Right renal pelvis (tissue), 4 donors: Measurements from ENCODE around the gene LPCAT1. TPM values are rescaled to one million over a fixed set of nuclear protein-coding genes. Genes with fewer than 3 reads are reported as not detected.
A peak's percentile ranks its signal among the peaks of the same experiment; 100 is the strongest.
"Not testable (repeated sequence)": the region's sequence is repeated elsewhere in the genome, so short reads cannot be mapped to it uniquely, and the experiment has no call there.

Source experiments
- DNase-seq, 4 donors: peaks; one replicate each; pipeline ENCODE4 v3.0.0-alpha.2; 2013; ENCODE audit warnings: low read depth in 4 of 4, low spot score in 3 of 4, missing footprints in 1 of 4
- polyA plus RNA-seq, 4 donors: library from polyadenylated mRNA; unstranded; fragments of 120-200 nt; gene quantifications; one replicate each; pipeline ENCODE4 v1.2.1, GENCODE V29; 2013; ENCODE audit not compliant: insufficient read length in 4 of 4

Gene LPCAT1
- 10 to 100 TPM; 40.9 to 49.8 (median 46.1) TPM for polyA plus RNA-seq

- DNase-seq: peak; percentile 45 to 59 (median 51)
These were observed at the start of gene LPCAT1 for GRCh38 chr5:1523793-1524480. LPCAT1 (minus strand) TSS chr5:1523960; CDS start chr5:1523844, 116 bp downstream.

- not testable (repeated sequence) for DNase-seq
These were observed 48.1 kb upstream of the LPCAT1 start for GRCh38 chr5:1571875-1572274.

- DNase-seq: no peak
These were observed 47.2 kb upstream of the LPCAT1 start for GRCh38 chr5:1570975-1571374.

GRCh38 chr5:1568201-1568979 is 44.6 kb upstream of the LPCAT1 start:
- DNase-seq: peak; percentile 13 to 44 (median 28)

- DNase-seq: not testable (repeated sequence)
These were observed 43.9 kb upstream of the LPCAT1 start for GRCh38 chr5:1567527-1568200.

- no peak for DNase-seq
These were observed 42.3 kb upstream of the LPCAT1 start for GRCh38 chr5:1565737-1566734.

- no peak for DNase-seq
These were observed 41.3 kb upstream of the LPCAT1 start for GRCh38 chr5:1564824-1565736.

GRCh38 chr5:1564182-1564748 is 40.5 kb upstream of the LPCAT1 start:
- DNase-seq: no peak

- no peak for DNase-seq
These were observed 39.9 kb upstream of the LPCAT1 start for GRCh38 chr5:1563617-1564181.

- DNase-seq: no peak
These were observed 39.3 kb upstream of the LPCAT1 start for GRCh38 chr5:1563051-1563461.

GRCh38 chr5:1562599-1562998 is 38.8 kb upstream of the LPCAT1 start:
- no peak for DNase-seq

- DNase-seq: no peak
These were observed 37.7 kb upstream of the LPCAT1 start for GRCh38 chr5:1561402-1561929.

- DNase-seq: not testable (repeated sequence)
These were observed 36.7 kb upstream of the LPCAT1 start for GRCh38 chr5:1560499-1560898.

- no peak for DNase-seq
These were observed 35.2 kb upstream of the LPCAT1 start for GRCh38 chr5:1558944-1559343.

- no peak for DNase-seq
These were observed 33.5 kb upstream of the LPCAT1 start for GRCh38 chr5:1557114-1557873.

GRCh38 chr5:1555808-1556731 is 32.3 kb upstream of the LPCAT1 start:
- DNase-seq: no peak
